D721Med (cell line): ENCODE measurements around the gene TSSK6.

Experiments used
- DNase-seq: peaks from one replicate; pipeline ENCODE4 v3.0.0; 2011; ENCODE audit warnings: low spot score; ENCODE audit not compliant: insufficient read length
- FAIRE-seq: peaks from 2 replicates; lab custom pipeline; 2011; peaks lifted over from hg19 to GRCh38; lab: Jason Lieb, UNC
- TF ChIP-seq, protein P1 (sequence below): IDR thresholded peaks from 2 replicates; pipeline ENCODE4 v1.5.1; 2012; ENCODE audit warnings: mild to moderate bottlenecking, control low read depth; ENCODE audit not compliant: insufficient read depth; ENCODE audit errors: missing control alignments

The TSSK6 gene

DNA sequence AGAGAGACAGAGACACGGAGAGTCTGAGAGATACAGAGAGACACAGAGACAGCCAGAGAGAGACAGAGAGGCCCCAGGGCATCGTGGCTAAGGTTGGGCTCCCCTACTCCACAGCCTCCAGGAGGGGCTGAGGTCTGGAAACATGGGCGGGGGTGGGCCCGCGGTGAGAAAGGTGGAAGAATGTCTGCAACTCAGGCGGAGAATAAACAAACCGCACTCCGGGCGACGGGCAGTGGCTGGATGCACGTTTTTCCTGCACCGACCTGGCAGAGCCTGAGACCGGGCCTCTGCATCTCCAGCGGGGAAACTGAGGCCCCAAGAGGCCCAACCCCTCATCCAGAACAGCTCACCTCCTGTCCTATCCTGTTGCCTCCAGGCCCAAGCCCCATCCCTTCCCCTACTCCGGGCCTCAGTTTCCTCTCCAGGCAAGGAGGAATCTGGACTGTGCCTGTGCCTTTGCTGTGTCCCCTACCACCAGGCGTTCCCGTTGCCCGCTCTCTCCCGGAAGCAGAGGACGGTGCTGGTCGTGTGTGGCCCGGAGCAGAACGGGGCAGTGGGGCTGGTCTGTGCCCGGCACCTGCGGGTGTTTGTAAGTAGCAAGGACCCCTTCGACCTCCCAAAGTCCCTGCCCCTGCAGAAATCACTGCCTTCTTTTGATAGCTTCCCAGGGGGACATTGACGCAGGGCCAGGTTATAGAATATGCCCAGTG lies 19.4 kb upstream of the TSSK6 start:
- DNase-seq (no peak), FAIRE-seq (no peak)
- TF ChIP-seq, protein P1, sequence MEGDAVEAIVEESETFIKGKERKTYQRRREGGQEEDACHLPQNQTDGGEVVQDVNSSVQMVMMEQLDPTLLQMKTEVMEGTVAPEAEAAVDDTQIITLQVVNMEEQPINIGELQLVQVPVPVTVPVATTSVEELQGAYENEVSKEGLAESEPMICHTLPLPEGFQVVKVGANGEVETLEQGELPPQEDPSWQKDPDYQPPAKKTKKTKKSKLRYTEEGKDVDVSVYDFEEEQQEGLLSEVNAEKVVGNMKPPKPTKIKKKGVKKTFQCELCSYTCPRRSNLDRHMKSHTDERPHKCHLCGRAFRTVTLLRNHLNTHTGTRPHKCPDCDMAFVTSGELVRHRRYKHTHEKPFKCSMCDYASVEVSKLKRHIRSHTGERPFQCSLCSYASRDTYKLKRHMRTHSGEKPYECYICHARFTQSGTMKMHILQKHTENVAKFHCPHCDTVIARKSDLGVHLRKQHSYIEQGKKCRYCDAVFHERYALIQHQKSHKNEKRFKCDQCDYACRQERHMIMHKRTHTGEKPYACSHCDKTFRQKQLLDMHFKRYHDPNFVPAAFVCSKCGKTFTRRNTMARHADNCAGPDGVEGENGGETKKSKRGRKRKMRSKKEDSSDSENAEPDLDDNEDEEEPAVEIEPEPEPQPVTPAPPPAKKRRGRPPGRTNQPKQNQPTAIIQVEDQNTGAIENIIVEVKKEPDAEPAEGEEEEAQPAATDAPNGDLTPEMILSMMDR, result no peak

DNA sequence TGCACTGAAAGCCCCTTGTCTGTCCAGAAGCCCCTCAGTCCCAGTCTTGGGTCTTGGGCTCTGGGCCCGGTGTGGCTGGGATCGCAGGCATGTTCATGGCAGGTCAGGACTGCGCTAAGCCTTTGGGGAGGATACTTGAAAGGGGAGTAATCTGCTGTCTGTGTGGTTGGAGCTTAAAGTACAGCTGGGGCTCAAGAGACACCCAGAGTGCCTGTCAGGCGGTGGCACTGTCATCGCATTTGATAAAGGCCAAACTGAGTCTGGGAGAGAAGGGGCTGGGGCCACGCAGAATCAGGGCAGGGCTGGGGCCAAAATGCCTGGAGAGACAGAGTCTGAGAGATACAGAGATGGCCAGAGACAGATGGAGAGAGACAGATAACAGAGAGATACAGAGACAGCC lies 18.5 kb upstream of the TSSK6 start:
- FAIRE-seq (no peak), DNase-seq (peak; percentile 91)
- TF ChIP-seq, protein P1, result peak; percentile 5

DNA sequence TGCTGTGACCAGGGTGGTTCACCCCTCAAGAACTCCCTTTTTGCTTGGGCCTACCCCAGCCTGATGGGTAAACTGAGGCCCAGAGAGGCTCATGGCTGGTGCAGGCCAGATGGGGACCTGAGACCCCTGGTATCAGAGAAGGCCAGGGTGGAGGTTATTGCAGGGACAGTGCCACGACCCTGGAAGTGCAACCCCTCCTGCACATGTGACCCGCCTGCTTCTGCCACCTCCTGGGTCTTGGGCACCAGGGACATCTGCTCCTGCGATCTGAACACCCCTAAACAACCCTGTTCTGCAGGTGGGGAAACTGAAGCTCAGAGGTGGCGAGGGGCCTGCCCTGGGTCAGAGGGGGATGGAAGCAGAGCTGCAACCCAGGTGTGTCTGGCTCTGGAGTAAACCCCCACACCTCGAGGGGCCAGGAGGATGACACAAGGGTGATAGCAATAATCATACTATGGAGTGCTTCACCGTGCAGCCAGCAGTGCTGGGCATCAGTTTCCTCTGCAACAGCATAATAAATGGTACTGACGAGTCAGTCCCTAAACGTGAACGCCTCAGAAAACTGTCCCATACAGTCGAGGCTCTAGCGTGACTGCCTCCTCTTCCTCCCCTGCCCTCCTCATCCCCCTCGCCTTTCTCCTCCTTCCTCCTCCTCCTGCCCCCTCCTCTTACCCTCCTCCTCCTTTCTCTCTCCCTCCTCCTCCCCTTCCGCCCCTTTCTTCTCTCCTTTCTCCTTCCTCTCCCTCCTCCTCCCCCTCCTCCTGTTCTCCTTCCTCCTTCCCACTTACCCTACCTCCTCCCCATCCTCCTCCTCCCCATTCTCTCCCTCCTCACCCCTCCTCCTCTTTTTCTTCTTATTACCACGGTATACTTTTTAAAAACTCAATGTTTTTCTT lies 17.7 kb upstream of the TSSK6 start:
- FAIRE-seq, result no peak
- TF ChIP-seq, protein P1, result no peak

DNA sequence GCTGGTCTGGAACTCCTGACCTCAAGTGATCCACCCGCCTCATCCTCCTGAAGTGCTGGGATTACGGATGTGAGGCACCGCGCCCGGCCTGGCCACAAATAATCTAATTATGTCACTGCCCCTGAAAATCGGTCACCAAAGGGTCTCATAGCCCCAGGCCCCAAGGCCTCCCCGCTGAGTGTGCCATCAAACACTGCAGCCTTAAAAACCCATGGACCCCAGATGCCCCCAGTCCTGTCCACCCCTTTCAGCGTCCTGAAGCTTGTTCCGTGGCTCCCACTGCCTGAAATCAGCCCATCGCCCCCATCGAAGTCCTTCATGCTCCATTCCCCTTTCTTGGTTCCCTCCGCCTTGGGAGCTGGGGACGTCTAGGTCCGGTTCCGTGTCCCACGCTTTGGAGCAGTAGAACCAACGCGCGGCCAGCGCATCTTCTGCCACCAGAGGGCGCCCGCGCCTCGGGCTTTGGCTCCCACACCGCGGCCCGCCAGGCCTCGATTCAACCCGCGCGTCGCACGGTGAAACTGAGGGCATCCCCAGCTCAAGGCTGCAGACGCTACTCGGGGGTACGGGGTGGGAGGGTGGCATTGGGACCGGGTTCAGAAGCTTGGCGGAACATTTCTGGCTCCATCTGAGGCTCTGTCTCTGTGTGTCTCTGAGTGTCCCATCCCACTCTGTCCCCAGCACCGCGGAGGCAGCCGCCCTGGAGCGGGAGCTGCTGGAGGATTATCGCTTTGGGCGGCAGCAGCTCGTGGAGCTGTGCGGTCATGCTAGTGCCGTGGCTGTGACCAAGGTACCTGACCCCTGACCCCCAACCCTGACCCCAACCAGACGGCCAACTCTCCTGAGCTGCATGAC lies 16.8 kb upstream of the TSSK6 start:
- FAIRE-seq (no peak), DNase-seq (peak; percentile 89)
- TF ChIP-seq, protein P1, result peak; percentile 94

More for the DNA sequence above, 17.7 kb upstream of the TSSK6 start:
- no peak for DNase-seq

DNA sequence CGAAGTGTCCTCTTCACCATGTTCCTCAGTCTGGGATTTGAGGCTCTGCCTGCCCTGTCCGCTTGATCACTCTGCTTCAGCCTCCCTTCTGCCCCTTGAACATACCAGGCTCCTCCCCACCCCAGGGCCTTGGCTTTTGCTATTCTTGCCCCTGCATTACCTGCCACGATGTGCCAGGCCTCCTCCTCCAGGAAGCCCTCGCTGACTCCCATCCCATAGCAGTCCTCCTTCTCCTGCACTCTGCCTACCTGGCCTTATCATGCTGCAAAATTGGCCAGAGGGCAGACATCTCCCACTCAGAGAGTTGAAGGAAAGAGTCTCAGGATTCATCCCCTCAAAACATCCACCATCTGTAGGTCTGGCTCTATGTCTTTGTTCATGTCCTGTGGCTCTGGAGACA lies 15.5 kb upstream of the TSSK6 start:
- TF ChIP-seq, protein P1, result no peak
- FAIRE-seq, result no peak
- no peak for DNase-seq

DNA sequence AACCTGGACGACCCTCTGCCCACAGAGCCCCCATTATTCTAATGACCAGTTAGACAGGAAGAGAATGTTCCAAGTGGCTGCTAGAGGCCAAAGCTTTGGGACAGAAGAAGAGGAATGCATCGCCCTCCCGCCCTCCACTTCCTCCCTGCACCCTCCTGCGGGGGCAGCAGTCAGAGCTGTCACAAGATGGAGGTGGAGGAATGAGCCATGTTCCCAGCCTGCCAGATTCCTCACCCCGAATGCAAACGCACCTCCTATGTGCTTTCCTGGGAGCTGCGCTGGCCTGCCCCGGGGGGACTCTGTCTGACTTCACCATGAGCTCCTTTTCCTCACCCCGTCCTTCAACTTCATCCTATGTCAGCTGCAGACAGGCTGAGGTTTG lies 15.1 kb upstream of the TSSK6 start:
- no peak for DNase-seq
- FAIRE-seq, result no peak
- TF ChIP-seq, protein P1, result no peak
